ENCODE measurements around the gene GTF2H2C_2.
"Not testable (repeated sequence)": the region's sequence is repeated elsewhere in the genome, so short reads cannot be mapped to it uniquely, and the experiment has no call there.

- not testable (repeated sequence) for TF ChIP-seq POLR2AphosphoS5 (IDR thresholded peaks at IDR 0.05); EP300 (IDR thresholded peaks at IDR 0.05; ENCODE audit: low read depth); CTCF (IDR thresholded peaks at IDR 0.05)
Measured at GRCh38 chr5:70451249-70451984, 36.2 kb downstream of the GTF2H2C_2 start.

Measured in transverse colon (tissue), 4 donors.